ENCODE results near the gene C3orf85.

- no peak for TF ChIP-seq POLR2AphosphoS5 (IDR thresholded peaks at IDR 0.05)
- no peak for TF ChIP-seq CTCF (IDR thresholded peaks at IDR 0.05)
- TF ChIP-seq EP300 (IDR thresholded peaks at IDR 0.05) = no peak
- TF ChIP-seq POLR2A (IDR thresholded peaks at IDR 0.05) = no peak
Measured at GRCh38 chr3:109109574-109109973, 26.9 kb upstream of the C3orf85 start.
